ENCODE results near the gene CFDP1.

GRCh38 chr16:75333721-75334163, 99.6 kb downstream of the CFDP1 start:
- TF ChIP-seq CTCF (IDR thresholded peaks at IDR 0.05) (no peak), POLR2A (IDR thresholded peaks at IDR 0.05) (no peak)

Measured in upper lobe of left lung (tissue), 4 donors.